ENCODE measurements around the gene PLAGL2. TPM values are rescaled to one million over a fixed set of nuclear protein-coding genes. Genes with fewer than 3 reads are reported as not detected.

The PLAGL2 gene
- total RNA-seq, 3 donors from 2014 or later: 2.9 to 7.6 (median 4.3) TPM

DNA sequence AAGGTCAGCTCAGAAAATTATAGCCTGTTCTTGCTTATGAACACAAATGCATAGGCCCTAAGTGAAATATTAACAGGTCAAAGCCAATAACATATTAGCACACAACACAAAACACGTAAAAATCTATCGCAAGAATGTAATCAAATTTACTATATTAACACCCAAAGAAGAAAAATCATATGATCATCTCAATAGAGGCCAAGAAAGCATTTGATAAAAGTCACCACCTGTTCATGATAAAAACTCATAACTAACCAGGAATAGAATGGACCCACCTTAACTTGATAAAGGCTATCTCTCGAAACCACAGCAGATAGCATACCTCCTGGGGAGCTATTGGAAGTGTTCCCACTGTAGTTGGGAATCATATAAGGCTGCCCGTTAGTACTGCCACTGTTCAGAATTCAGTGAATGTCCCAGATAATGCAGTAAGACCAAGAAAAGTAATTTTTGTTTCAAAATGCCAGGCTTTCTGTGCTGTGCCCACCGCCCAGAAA, 21.8 kb upstream of the PLAGL2 start:
- intact Hi-C loops (cut with DNase I; ENCODE audit: low total_unique reads): no loop called here
- DNase-seq (ENCODE audit: low spot score in 2 of 2): no peak
- no peaks in the 10 kb centered on the region for H3K36me3 ChIP-seq

GRCh38 chr20:32227744-32228688, 20.5 kb upstream of the PLAGL2 start:
- H3K27ac ChIP-seq: no peak overlapping the region
- DNase-seq (ENCODE audit: low spot score in 2 of 2): no peak
- no peaks in the 10 kb centered on the region for H3K9me3 ChIP-seq
- H3K36me3 ChIP-seq: no peaks in the 10 kb centered on the region
- intact Hi-C loops (cut with DNase I; ENCODE audit: low total_unique reads): no loop called here
- no peaks in the 10 kb centered on the region for H3K27me3 ChIP-seq
- TF ChIP-seq POLR2AphosphoS5 (IDR thresholded peaks at IDR 0.05) (no peak), CTCF (IDR thresholded peaks at IDR 0.05) (no peak), POLR2A (IDR thresholded peaks at IDR 0.05) (no peak)
- H3K4me3 ChIP-seq: no peak overlapping the region
- H3K4me1 ChIP-seq: no peaks in the 10 kb centered on the region

More for the DNA sequence above, 21.8 kb upstream of the PLAGL2 start:
- Histone ChIP-seq H3K4me3 (no peak overlapping the region), H3K4me1 (no peaks in the 10 kb centered on the region), H3K27me3 (no peaks in the 10 kb centered on the region), H3K27ac (no peak overlapping the region), H3K9me3 (no peaks in the 10 kb centered on the region)
- TF ChIP-seq CTCF (IDR thresholded peaks at IDR 0.05): no peak

- intact Hi-C loops (cut with DNase I; ENCODE audit: low total_unique reads): no loop called here
- Histone ChIP-seq H3K27me3 (no peaks in the 10 kb centered on the region), H3K27ac (no peak overlapping the region), H3K9me3 (no peaks in the 10 kb centered on the region), H3K4me3 (no peak overlapping the region), H3K4me1 (no peaks in the 10 kb centered on the region), H3K36me3 (no peaks in the 10 kb centered on the region)
- no peak for TF ChIP-seq CTCF (IDR thresholded peaks at IDR 0.05)
- no peak for TF ChIP-seq POLR2AphosphoS5 (IDR thresholded peaks at IDR 0.05)
- no peak for DNase-seq (ENCODE audit: low spot score in 2 of 2)
Measured at GRCh38 chr20:32227306-32227705, 19.8 kb upstream of the PLAGL2 start.

DNA sequence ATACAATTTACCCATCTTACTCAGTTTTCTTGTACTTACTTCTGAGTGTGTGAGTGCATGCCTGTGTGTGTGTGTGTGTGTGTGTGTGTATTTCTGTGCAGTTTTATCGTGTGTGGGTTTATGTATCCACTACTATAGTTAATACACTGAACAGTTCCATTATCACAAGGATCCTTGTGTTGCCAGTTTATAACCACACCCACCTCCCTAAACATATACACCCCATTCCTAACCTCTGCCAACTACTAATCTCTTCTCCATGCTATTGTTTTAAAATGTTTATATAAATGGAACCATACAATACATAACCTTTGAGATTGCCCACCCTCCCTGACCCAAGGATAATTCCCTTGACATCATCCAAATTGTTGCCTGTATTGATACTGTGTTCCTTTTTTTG, 18.8 kb upstream of the PLAGL2 start:
- Histone ChIP-seq H3K4me1 (no peaks in the 10 kb centered on the region), H3K9me3 (no peaks in the 10 kb centered on the region), H3K36me3 (no peaks in the 10 kb centered on the region), H3K4me3 (no peak overlapping the region), H3K27ac (no peak overlapping the region), H3K27me3 (no peaks in the 10 kb centered on the region)
- DNase-seq (ENCODE audit: low spot score in 2 of 2): no peak
- TF ChIP-seq POLR2AphosphoS5 (IDR thresholded peaks at IDR 0.05) (no peak), POLR2A (IDR thresholded peaks at IDR 0.05) (no peak), CTCF (IDR thresholded peaks at IDR 0.05) (no peak)
- intact Hi-C loops (cut with DNase I; ENCODE audit: low total_unique reads): no loop called here

DNA sequence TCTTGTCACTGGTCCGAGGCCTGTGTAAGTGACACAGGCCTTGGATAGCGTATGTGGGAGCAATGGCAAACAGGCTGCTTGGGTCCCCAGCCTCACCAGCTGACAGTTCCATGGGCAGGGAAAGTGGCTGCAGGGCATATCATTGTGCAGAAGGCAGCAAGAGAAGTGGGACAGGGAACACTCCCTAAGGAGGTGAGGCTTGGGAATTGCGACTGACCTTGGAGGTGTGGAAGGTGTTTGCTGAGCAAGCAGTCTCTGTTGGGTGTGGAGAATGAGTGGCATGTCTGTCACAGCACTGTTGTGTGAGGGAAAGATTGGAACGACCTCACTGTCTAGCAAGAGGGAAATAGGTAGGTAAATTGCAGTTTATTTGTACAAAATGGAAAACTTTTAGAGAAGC, 16.9 kb upstream of the PLAGL2 start:
- H3K9me3 ChIP-seq: no peaks in the 10 kb centered on the region
- no peaks in the 10 kb centered on the region for H3K4me1 ChIP-seq
- no peak overlapping the region for H3K27ac ChIP-seq
- intact Hi-C loops (cut with DNase I; ENCODE audit: low total_unique reads): no loop called here
- TF ChIP-seq CTCF (IDR thresholded peaks at IDR 0.05) (no peak), POLR2A (IDR thresholded peaks at IDR 0.05) (no peak), POLR2AphosphoS5 (IDR thresholded peaks at IDR 0.05) (no peak)
- H3K36me3 ChIP-seq: no peaks in the 10 kb centered on the region
- H3K4me3 ChIP-seq: no peak overlapping the region
- H3K27me3 ChIP-seq: no peaks in the 10 kb centered on the region
- DNase-seq (ENCODE audit: low spot score in 2 of 2): no peak

Measured in breast epithelium (tissue), 4 donors.